Hepatocyte (in vitro differentiated cells): ENCODE results near the gene CLCNKB.

Source experiments
- CTCF ChIP-seq: fragments of 200-600 bp; sonication (generic); IDR thresholded peaks from 2 replicates; pipeline ENCODE4 v1.5.1; 2016; ENCODE audit warnings: antibody characterized with exemption, mild to moderate bottlenecking; ENCODE audit not compliant: poor library complexity
- EZH2 ChIP-seq: fragments of 200-600 bp; sonication (generic); IDR thresholded peaks from 2 replicates; pipeline ENCODE4 v1.6.1; 2016; ENCODE audit warnings: antibody characterized with exemption, mild to moderate bottlenecking, borderline replicate concordance
- EZH2phosphoT487 ChIP-seq: fragments of 200-600 bp; sonication (generic); IDR thresholded peaks from one replicate; pipeline ENCODE4 v1.6.1; 2018; ENCODE audit warnings: antibody characterized with exemption, mild to moderate bottlenecking, low read depth, moderate library complexity; ENCODE audit not compliant: unreplicated experiment, severe bottlenecking

GRCh38 chr1:16093611-16094010 lies 50.0 kb downstream of the CLCNKB start:
- TF ChIP-seq CTCF (no peak), EZH2 (no peak), EZH2phosphoT487 (no peak)
